Measurements from ENCODE around the gene COLQ.

Gene COLQ

GRCh38 chr3:15409774-15410173, 111.7 kb downstream of the COLQ start:
- no peak for DNase-seq

DNA sequence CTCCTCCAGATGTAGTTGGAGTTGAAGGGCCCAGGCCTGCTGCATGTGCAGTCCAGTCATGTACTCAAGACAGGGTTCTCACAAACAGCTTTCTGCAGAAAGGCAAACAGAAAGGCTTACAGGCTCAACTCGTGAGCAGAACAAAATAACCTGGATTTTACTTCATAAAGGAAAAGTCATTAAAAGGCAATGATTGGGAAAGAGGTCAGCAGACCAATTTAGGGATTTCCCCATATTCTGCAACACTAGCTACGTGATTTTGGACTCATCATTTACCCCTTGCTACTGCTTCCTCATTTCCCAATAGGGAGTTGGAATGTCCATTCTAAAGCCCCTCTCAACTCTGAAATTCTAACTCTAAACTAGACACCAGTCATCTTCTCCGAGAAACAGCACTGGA, 112.3 kb downstream of the COLQ start:
- DNase-seq = no peak

- peak; percentile 4 for DNase-seq
Observed at GRCh38 chr3:15405448-15406050, 116.0 kb downstream of the COLQ start.

- no peak for DNase-seq
Observed at GRCh38 chr3:15404767-15405166, 116.7 kb downstream of the COLQ start.

- DNase-seq = no peak
Observed at GRCh38 chr3:15403965-15404364, 117.5 kb downstream of the COLQ start.

GRCh38 chr3:15403495-15403894, 118.0 kb downstream of the COLQ start:
- DNase-seq = no peak

DNA sequence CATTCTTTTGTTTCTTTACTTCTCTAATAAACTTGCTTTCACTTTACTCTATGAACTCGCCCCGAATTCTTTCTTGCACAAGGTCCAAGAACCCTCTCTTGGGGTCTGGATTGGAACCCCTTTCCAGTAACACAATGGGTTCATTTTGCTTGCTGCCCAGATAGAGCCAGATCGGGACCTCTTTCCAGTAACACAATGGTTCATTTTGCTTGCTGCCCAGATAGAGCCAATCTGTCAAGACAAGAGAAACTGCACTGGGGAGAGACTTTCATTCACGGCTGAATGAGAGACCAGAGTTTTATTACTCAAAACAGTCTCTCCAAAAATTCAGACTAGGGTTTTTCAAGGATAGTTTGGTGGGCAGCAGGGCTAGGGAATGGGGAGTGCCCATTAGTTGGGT, 119.6 kb downstream of the COLQ start:
- no peak for DNase-seq

Measured in DMS79 (cell line).